HL-60 (cell line): ENCODE data around the gene ZNF74.

Source experiments
- DNase-seq, 2 experiments: peaks; one replicate each; pipeline ENCODE4 v3.0.0-alpha.2; 2010 to 2020; ENCODE audit warnings: low read depth in 1 of 2, low spot score in 1 of 2
- H3K27ac ChIP-seq: fragments of 250-450 bp; sonication (Bioruptor Pico); replicated peaks from 2 replicates; pipeline ENCODE4 v1.5.1; 2020; ENCODE audit warnings: mild to moderate bottlenecking, moderate library complexity
- H3K27me3 ChIP-seq: fragments of 250-450 bp; sonication (Bioruptor Pico); 2 replicates; pipeline ENCODE4 v1.5.1; 2021; ENCODE audit warnings: mild to moderate bottlenecking, moderate library complexity; ENCODE audit not compliant: insufficient read depth, poor library complexity, severe bottlenecking
- H3K4me3 ChIP-seq: replicated peaks from 2 replicates; pipeline ENCODE4 v1.5.1; 2011; ENCODE audit warnings: mild to moderate bottlenecking, control low read depth, low read length; ENCODE audit not compliant: insufficient read depth
- GABPA ChIP-seq: IDR thresholded peaks from 2 replicates; pipeline ENCODE4 v1.6.1; 2012; ENCODE audit warnings: low read depth
- POLR2AphosphoS5 ChIP-seq: IDR thresholded peaks from 2 replicates; pipeline ENCODE4 v1.6.1; 2012; ENCODE audit warnings: low read depth
- SPI1 ChIP-seq: IDR thresholded peaks from 2 replicates; pipeline ENCODE4 v1.6.1; 2012; ENCODE audit warnings: low read depth, mild to moderate bottlenecking, borderline replicate concordance
- TF ChIP-seq, protein P1 (sequence below): IDR thresholded peaks from one replicate; pipeline ENCODE4 v1.5.1; 2011; ENCODE audit warnings: low read length, control low read depth, inconsistent platforms; ENCODE audit not compliant: insufficient read depth
- TF ChIP-seq, protein P2 (sequence below): IDR thresholded peaks from 2 replicates; pipeline ENCODE4 v1.6.1; 2012; ENCODE audit warnings: low read depth; ENCODE audit not compliant: insufficient replicate concordance

Gene ZNF74

DNA sequence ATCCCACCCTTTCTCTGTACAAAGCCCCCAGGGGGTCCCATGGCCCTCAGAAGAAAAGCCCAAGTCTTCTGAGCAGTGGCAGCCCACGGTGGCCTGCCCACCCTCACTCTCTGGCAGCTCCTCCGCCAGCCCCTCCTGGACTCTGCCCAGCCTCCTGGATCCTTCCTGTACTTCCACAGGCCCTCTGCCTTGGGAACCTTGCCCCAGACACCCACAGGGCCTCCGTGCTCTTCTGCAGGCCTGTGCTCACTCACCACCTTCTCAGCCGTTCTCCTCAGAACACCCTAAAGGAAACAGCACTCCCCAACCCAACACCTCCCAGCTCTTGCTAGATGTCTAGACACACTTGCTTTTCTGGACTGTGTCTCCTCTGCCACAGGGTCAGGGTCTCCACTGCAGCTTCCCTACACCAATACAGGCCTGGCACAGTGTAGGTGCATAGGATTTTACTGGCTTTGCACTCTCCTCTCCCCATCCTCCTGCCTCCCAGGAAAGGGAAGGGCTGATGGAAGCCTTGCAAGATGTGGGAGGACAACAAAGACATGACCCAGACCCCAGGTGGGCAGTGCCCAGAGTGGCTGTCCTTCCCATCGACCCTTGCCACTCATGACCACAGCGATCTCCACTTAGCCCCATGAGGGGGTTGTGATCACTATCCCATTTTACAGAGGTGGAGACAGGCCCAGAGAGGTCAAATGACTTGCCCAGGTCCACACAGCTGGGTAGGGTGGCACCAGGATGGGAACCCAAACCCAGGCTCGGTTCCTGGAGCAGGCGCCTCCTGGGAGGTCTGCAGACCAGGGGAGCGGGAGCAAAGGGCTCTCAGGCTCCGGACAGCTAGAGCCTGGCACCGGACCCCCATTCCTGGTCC is 41.7 kb downstream of the ZNF74 start:
- TF ChIP-seq, protein P1, sequence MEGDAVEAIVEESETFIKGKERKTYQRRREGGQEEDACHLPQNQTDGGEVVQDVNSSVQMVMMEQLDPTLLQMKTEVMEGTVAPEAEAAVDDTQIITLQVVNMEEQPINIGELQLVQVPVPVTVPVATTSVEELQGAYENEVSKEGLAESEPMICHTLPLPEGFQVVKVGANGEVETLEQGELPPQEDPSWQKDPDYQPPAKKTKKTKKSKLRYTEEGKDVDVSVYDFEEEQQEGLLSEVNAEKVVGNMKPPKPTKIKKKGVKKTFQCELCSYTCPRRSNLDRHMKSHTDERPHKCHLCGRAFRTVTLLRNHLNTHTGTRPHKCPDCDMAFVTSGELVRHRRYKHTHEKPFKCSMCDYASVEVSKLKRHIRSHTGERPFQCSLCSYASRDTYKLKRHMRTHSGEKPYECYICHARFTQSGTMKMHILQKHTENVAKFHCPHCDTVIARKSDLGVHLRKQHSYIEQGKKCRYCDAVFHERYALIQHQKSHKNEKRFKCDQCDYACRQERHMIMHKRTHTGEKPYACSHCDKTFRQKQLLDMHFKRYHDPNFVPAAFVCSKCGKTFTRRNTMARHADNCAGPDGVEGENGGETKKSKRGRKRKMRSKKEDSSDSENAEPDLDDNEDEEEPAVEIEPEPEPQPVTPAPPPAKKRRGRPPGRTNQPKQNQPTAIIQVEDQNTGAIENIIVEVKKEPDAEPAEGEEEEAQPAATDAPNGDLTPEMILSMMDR: no peak
- TF ChIP-seq, protein P2, sequence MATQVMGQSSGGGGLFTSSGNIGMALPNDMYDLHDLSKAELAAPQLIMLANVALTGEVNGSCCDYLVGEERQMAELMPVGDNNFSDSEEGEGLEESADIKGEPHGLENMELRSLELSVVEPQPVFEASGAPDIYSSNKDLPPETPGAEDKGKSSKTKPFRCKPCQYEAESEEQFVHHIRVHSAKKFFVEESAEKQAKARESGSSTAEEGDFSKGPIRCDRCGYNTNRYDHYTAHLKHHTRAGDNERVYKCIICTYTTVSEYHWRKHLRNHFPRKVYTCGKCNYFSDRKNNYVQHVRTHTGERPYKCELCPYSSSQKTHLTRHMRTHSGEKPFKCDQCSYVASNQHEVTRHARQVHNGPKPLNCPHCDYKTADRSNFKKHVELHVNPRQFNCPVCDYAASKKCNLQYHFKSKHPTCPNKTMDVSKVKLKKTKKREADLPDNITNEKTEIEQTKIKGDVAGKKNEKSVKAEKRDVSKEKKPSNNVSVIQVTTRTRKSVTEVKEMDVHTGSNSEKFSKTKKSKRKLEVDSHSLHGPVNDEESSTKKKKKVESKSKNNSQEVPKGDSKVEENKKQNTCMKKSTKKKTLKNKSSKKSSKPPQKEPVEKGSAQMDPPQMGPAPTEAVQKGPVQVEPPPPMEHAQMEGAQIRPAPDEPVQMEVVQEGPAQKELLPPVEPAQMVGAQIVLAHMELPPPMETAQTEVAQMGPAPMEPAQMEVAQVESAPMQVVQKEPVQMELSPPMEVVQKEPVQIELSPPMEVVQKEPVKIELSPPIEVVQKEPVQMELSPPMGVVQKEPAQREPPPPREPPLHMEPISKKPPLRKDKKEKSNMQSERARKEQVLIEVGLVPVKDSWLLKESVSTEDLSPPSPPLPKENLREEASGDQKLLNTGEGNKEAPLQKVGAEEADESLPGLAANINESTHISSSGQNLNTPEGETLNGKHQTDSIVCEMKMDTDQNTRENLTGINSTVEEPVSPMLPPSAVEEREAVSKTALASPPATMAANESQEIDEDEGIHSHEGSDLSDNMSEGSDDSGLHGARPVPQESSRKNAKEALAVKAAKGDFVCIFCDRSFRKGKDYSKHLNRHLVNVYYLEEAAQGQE: no peak
- TF ChIP-seq POLR2AphosphoS5 (no peak), GABPA (no peak), SPI1 (no peak)
- Histone ChIP-seq H3K27ac (no peak overlapping the region), H3K27me3 (peaks cover 71% of the 10 kb centered on the region), H3K4me3 (no peak overlapping the region)
- no peak for DNase-seq

DNA sequence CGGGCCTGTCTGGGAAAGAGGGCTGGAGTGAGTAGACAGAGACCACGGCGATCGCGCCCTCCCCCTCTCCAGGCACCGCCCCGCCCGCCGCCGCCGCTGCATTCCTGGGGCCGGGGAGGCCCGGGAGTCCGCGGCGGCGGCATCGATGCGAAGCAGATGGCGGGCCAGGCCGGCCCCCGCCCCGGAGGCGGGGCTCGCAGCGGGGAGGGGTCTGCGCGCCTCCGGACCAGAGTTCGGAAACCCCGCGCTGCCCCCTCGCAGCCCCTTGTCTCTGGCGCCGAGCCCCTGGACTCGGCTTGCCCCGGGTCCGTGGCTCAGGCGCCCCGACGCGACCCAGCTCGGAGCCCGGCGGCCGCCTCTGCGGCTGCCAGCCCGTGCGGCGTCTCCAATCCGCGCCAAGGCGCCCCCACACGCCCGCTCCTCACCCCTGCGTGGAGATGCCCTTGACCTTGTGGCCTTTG is 42.4 kb downstream of the ZNF74 start:
- no peak overlapping the region for H3K4me3 ChIP-seq
- no peak overlapping the region for H3K27ac ChIP-seq
- no peak for DNase-seq
- H3K27me3 ChIP-seq: peaks cover 69% of the 10 kb centered on the region
- TF ChIP-seq, protein P1: no peak
- TF ChIP-seq POLR2AphosphoS5 (no peak), GABPA (no peak), SPI1 (no peak)
- TF ChIP-seq, protein P2: no peak

DNA sequence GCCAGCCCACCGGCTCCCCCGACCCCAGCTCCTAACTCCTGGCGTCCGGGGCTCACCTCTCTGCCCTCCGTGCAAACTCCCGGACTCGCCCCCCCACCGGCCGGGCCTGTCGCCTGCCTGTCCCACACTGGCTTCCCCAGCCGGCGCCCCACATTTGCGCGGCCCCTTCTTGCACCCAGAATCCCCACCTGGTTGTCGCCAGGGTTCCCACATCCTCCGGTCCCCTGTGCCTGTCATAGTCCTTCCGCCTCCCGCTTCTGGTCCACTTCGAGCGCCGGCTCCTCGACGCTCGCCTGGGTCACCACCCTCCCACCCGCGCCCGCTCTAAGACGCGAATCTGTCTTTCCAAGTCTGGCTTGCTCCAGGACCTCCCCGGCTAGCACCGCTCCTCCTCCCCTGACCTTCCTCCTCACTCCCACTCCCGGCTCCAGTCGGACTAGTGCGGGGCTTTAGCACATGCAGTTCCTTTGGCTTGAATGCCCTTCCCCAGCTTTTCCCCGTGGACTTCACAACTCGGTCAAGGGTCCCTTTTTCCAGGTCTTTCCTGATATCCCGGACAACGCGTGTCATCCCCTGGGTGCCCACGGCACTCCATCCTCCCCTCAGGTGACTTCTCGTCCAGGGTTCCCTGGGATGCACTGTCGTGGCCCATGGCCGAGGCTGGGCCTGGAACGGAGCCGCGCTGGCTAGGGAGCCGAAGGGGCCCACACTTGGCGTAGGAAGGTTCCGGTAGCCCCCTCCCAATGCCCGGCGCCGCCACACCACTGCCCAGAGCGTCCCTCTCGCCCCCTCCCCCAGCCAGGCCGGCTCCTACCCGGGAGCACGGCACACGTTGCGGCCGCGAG is 43.0 kb downstream of the ZNF74 start:
- TF ChIP-seq GABPA: no peak
- no peak for TF ChIP-seq POLR2AphosphoS5
- TF ChIP-seq, protein P2: no peak
- TF ChIP-seq, protein P1: no peak
- no peak for TF ChIP-seq SPI1
- DNase-seq: no peak
- H3K27me3 ChIP-seq: peaks cover 64% of the 10 kb centered on the region
- H3K4me3 ChIP-seq: no peak overlapping the region
- H3K27ac ChIP-seq: no peak overlapping the region
